SK-N-SH treated with all-trans-retinoic acid at 6 μM for 48 hours (cell line): ENCODE measurements around the gene STMN3.

Experiments
- ATAC-seq: fragments of 200-7000 bp; cut with Tn5 transposase; 3 replicates; pipeline ENCODE4 v1.9.1; 2020; ENCODE audit warnings: mild to moderate bottlenecking, moderate library complexity
- ARNTL ChIP-seq: fragments of 450-650 bp; formaldehyde crosslinking; IDR thresholded peaks from 2 replicates; pipeline ENCODE4 v1.5.0; 2020; ENCODE audit warnings: low read depth, mild to moderate bottlenecking, moderate library complexity, borderline replicate concordance
- BACH2 ChIP-seq: fragments of 250-450 bp; sonication (Bioruptor Pico); IDR thresholded peaks from 2 replicates; pipeline ENCODE4 v1.9.0; 2021; ENCODE audit warnings: mild to moderate bottlenecking, borderline replicate concordance
- CREB5 ChIP-seq: fragments of 250-450 bp; sonication (Bioruptor Pico); IDR thresholded peaks from 2 replicates; pipeline ENCODE4 v1.5.1; 2020; ENCODE audit warnings: low read depth, mild to moderate bottlenecking, moderate library complexity
- CSDC2 ChIP-seq: fragments of 250-450 bp; sonication (Bioruptor Pico); IDR thresholded peaks from 2 replicates; pipeline ENCODE4 v1.5.0; 2020; ENCODE audit warnings: mild to moderate bottlenecking, moderate library complexity
- ESRRG ChIP-seq: fragments of 250-450 bp; sonication (Bioruptor Pico); IDR thresholded peaks from 2 replicates; pipeline ENCODE4 v1.6.1; 2021; ENCODE audit warnings: mild to moderate bottlenecking
- GLIS3 ChIP-seq: fragments of 250-450 bp; sonication (Bioruptor Pico); IDR thresholded peaks from 2 replicates; pipeline ENCODE4 v1.5.0; 2020; ENCODE audit warnings: mild to moderate bottlenecking, moderate library complexity
- OSR1 ChIP-seq: fragments of 250-450 bp; sonication (Bioruptor Pico); IDR thresholded peaks from 2 replicates; pipeline ENCODE4 v1.8.0; 2022; ENCODE audit warnings: moderate library complexity, mild to moderate bottlenecking, inconsistent platforms
- POU6F1 ChIP-seq: fragments of 250-450 bp; sonication (Bioruptor Pico); IDR thresholded peaks from 2 replicates; pipeline ENCODE4 v1.8.0; 2021; ENCODE audit warnings: low read depth, mild to moderate bottlenecking, moderate library complexity, borderline replicate concordance
- PPARA ChIP-seq: fragments of 250-450 bp; sonication (Bioruptor Pico); IDR thresholded peaks from 2 replicates; pipeline ENCODE4 v1.5.0; 2020; ENCODE audit warnings: mild to moderate bottlenecking, borderline replicate concordance
- RARB ChIP-seq: fragments of 250-450 bp; sonication (Bioruptor Pico); IDR thresholded peaks from 2 replicates; pipeline ENCODE4 v1.8.0; 2021; ENCODE audit warnings: mild to moderate bottlenecking, moderate library complexity
- SNAI2 ChIP-seq: fragments of 250-450 bp; sonication (Bioruptor Pico); IDR thresholded peaks from 2 replicates; pipeline ENCODE4 v1.5.0; 2020; ENCODE audit warnings: mild to moderate bottlenecking, moderate library complexity
- TCF4 ChIP-seq: fragments of 250-450 bp; sonication (Bioruptor Pico); IDR thresholded peaks from 2 replicates; pipeline ENCODE4 v1.8.0; 2021; ENCODE audit warnings: mild to moderate bottlenecking, moderate library complexity, borderline replicate concordance
- TOX ChIP-seq: fragments of 250-450 bp; sonication (Bioruptor Pico); IDR thresholded peaks from 2 replicates; pipeline ENCODE4 v1.8.0; 2021; ENCODE audit warnings: mild to moderate bottlenecking, moderate library complexity, borderline replicate concordance
- TSHZ2 ChIP-seq: fragments of 250-450 bp; sonication (Bioruptor Pico); IDR thresholded peaks from 2 replicates; pipeline ENCODE4 v1.5.0; 2020; ENCODE audit warnings: mild to moderate bottlenecking, moderate library complexity
- ZC3H10 ChIP-seq: fragments of 250-450 bp; sonication (Bioruptor Pico); IDR thresholded peaks from 2 replicates; pipeline ENCODE4 v1.5.1; 2021; ENCODE audit warnings: mild to moderate bottlenecking, moderate library complexity
- ZFP3 ChIP-seq: fragments of 250-450 bp; sonication (Bioruptor Pico); IDR thresholded peaks from 2 replicates; pipeline ENCODE4 v1.5.0; 2020; ENCODE audit warnings: mild to moderate bottlenecking, moderate library complexity
- ZFP30 ChIP-seq: fragments of 450-650 bp; formaldehyde crosslinking; IDR thresholded peaks from 2 replicates; pipeline ENCODE4 v1.5.0; 2022; ENCODE audit warnings: mild to moderate bottlenecking, moderate library complexity
- ZNF565 ChIP-seq: fragments of 450-650 bp; formaldehyde crosslinking; conservative IDR thresholded peaks from 2 replicates; pipeline ENCODE4 v1.5.0; 2020; ENCODE audit warnings: low read depth, mild to moderate bottlenecking, moderate library complexity
- ZNF70 ChIP-seq: fragments of 450-650 bp; formaldehyde crosslinking; IDR thresholded peaks from 2 replicates; pipeline ENCODE4 v1.5.0; 2020; ENCODE audit warnings: mild to moderate bottlenecking, moderate library complexity
- TF ChIP-seq, protein P1 (sequence below): fragments of 250-450 bp; sonication (Bioruptor Pico); IDR thresholded peaks from 2 replicates; pipeline ENCODE4 v1.5.1; 2021; ENCODE audit warnings: mild to moderate bottlenecking, moderate library complexity
- TF ChIP-seq, protein P2 (sequence below): fragments of 250-450 bp; sonication (Bioruptor Pico); IDR thresholded peaks from 2 replicates; pipeline ENCODE4 v1.8.0; 2020; ENCODE audit warnings: mild to moderate bottlenecking, moderate library complexity, borderline replicate concordance

Gene STMN3

GRCh38 chr20:63680857-63681608, 27.8 kb upstream of the STMN3 start:
- no peak for ATAC-seq
- TF ChIP-seq RARB (CRISPR knock-in tag) (no peak), TOX (no peak), GLIS3 (CRISPR knock-in tag) (no peak), ESRRG (CRISPR knock-in tag) (no peak), OSR1 (CRISPR knock-in tag) (no peak), TSHZ2 (no peak), POU6F1 (CRISPR knock-in tag) (no peak), ARNTL (CRISPR knock-in tag) (no peak), SNAI2 (CRISPR knock-in tag) (no peak), TCF4 (no peak), PPARA (CRISPR knock-in tag) (no peak), ZC3H10 (no peak), CSDC2 (CRISPR knock-in tag) (no peak), CREB5 (no peak), ZFP30 (CRISPR knock-in tag) (no peak), BACH2 (CRISPR knock-in tag) (no peak), ZNF70 (CRISPR knock-in tag) (no peak)
- TF ChIP-seq, protein P1, sequence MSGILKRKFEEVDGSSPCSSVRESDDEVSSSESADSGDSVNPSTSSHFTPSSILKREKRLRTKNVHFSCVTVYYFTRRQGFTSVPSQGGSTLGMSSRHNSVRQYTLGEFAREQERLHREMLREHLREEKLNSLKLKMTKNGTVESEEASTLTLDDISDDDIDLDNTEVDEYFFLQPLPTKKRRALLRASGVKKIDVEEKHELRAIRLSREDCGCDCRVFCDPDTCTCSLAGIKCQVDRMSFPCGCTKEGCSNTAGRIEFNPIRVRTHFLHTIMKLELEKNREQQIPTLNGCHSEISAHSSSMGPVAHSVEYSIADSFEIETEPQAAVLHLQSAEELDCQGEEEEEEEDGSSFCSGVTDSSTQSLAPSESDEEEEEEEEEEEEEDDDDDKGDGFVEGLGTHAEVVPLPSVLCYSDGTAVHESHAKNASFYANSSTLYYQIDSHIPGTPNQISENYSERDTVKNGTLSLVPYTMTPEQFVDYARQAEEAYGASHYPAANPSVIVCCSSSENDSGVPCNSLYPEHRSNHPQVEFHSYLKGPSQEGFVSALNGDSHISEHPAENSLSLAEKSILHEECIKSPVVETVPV: no peak
- TF ChIP-seq, protein P2, sequence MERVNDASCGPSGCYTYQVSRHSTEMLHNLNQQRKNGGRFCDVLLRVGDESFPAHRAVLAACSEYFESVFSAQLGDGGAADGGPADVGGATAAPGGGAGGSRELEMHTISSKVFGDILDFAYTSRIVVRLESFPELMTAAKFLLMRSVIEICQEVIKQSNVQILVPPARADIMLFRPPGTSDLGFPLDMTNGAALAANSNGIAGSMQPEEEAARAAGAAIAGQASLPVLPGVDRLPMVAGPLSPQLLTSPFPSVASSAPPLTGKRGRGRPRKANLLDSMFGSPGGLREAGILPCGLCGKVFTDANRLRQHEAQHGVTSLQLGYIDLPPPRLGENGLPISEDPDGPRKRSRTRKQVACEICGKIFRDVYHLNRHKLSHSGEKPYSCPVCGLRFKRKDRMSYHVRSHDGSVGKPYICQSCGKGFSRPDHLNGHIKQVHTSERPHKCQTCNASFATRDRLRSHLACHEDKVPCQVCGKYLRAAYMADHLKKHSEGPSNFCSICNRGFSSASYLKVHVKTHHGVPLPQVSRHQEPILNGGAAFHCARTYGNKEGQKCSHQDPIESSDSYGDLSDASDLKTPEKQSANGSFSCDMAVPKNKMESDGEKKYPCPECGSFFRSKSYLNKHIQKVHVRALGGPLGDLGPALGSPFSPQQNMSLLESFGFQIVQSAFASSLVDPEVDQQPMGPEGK (CRISPR knock-in tag): no peak

DNA sequence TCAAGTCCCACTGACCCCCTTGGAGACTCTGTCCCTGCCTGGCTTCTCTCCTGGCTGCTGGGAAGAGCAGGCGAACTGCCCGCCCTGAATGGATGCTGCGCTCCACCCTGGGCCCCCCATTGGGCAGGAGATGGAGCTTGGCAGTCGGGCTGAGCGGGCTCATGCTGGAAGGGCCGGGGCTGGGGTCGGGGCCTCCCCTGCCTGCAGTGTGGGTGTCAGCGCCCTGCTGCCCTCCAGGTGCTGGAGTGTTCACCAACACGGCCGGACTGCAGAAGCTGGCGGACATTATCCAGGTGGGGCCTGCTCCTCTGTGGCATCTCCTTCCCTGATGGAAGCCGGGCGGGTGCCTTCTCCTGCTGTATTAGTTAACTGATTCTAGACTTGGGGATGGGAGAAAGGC, 27.2 kb upstream of the STMN3 start:
- ATAC-seq: no peak
- no peak for TF ChIP-seq ZNF565
- no peak for TF ChIP-seq SNAI2 (CRISPR knock-in tag)
- TF ChIP-seq, protein P2 (CRISPR knock-in tag): no peak
- no peak for TF ChIP-seq ESRRG (CRISPR knock-in tag)
- TF ChIP-seq TCF4: no peak
- TF ChIP-seq PPARA (CRISPR knock-in tag): no peak
- no peak for TF ChIP-seq TOX
- TF ChIP-seq POU6F1 (CRISPR knock-in tag): no peak
- no peak for TF ChIP-seq ZNF70 (CRISPR knock-in tag)
- no peak for TF ChIP-seq ZFP3 (CRISPR knock-in tag)
- no peak for TF ChIP-seq CREB5
- TF ChIP-seq TSHZ2: no peak
- TF ChIP-seq ZFP30 (CRISPR knock-in tag): no peak
